ENCODE results near the gene UROD. TPM values are rescaled to one million over a fixed set of nuclear protein-coding genes. Genes with fewer than 3 reads are reported as not detected.

Gene UROD
- total RNA-seq, 6 experiments from 2014 or later, result 57.8 to 92.8 (median 71.2) TPM

- no peak for ATAC-seq
- H3K27ac ChIP-seq, result no peak overlapping the region
- no CpG with 5 or more reads among the region's 17 CpGs for WGBS (ENCODE audit: insufficient coverage, low coverage, low lambda C conversion rate, missing lambda C conversion rate)
- no peak overlapping the region for H3K4me3 ChIP-seq
- H3K9me3 ChIP-seq, result no peaks in the 10 kb centered on the region
- no peaks in the 10 kb centered on the region for H3K27me3 ChIP-seq
- DNase-seq, result peak in 1 of 3 donors; percentile 53
- TF ChIP-seq CTCF (IDR thresholded peaks at IDR 0.05) (no peak), POLR2A (IDR thresholded peaks at IDR 0.05) (no peak)
- peaks cover 3 to 58% (median 36%) of the 10 kb centered on the region in 4 donors for H3K36me3 ChIP-seq
- intact Hi-C loops (cut with DNase I), result no loop called here
- H3K4me1 ChIP-seq, result peaks cover 0 to 2% (median 0%) of the 10 kb centered on the region in 4 donors
Measured at GRCh38 chr1:45002650-45003645, 9.1 kb upstream of the UROD start.

- ATAC-seq, result no peak
- DNase-seq, result no peak
- Histone ChIP-seq H3K27me3 (no peaks in the 10 kb centered on the region), H3K9me3 (no peaks in the 10 kb centered on the region), H3K4me1 (peaks cover 0 to 2% (median 0%) of the 10 kb centered on the region in 4 donors), H3K27ac (no peak overlapping the region), H3K4me3 (no peak overlapping the region), H3K36me3 (peaks cover 3 to 66% (median 44%) of the 10 kb centered on the region in 4 donors)
- intact Hi-C loops (cut with DNase I), result no loop called here
- WGBS (ENCODE audit: insufficient coverage, low coverage, low lambda C conversion rate, missing lambda C conversion rate), result 82% methylated on average over 5 of the region's 14 CpGs
- TF ChIP-seq CTCF (IDR thresholded peaks at IDR 0.05), result no peak
- TF ChIP-seq POLR2A (IDR thresholded peaks at IDR 0.05), result no peak
Measured at GRCh38 chr1:45003741-45004140, 8.3 kb upstream of the UROD start.

GRCh38 chr1:45004281-45004920 lies 7.7 kb upstream of the UROD start:
- Histone ChIP-seq H3K4me3 (no peak overlapping the region), H3K36me3 (peaks cover 3 to 73% (median 49%) of the 10 kb centered on the region in 4 donors), H3K27me3 (no peaks in the 10 kb centered on the region), H3K27ac (no peak overlapping the region), H3K9me3 (no peaks in the 10 kb centered on the region), H3K4me1 (peaks cover 0 to 4% (median 0%) of the 10 kb centered on the region in 4 donors)
- WGBS (ENCODE audit: insufficient coverage, low coverage, low lambda C conversion rate, missing lambda C conversion rate), result 57% methylated on average over 1 of the region's 7 CpGs
- DNase-seq (peak in 1 of 3 donors; percentile 31), ATAC-seq (no peak)
- TF ChIP-seq CTCF (IDR thresholded peaks at IDR 0.05) (no peak), POLR2A (IDR thresholded peaks at IDR 0.05) (no peak)
- intact Hi-C loops (cut with DNase I), result no loop called here

GRCh38 chr1:45005761-45006160 lies 6.3 kb upstream of the UROD start:
- intact Hi-C loops (cut with DNase I), result no loop called here
- peak in 1 of 3 donors; percentile 29 for DNase-seq

More at GRCh38 chr1:45005761-45006160, 6.3 kb upstream of the UROD start:
- peaks cover 3 to 76% (median 50%) of the 10 kb centered on the region in 4 donors for H3K36me3 ChIP-seq
- no peak overlapping the region for H3K4me3 ChIP-seq
- H3K27ac ChIP-seq, result no peak overlapping the region
- H3K4me1 ChIP-seq, result peaks cover 0 to 13% (median 5%) of the 10 kb centered on the region in 4 donors
- TF ChIP-seq CTCF (IDR thresholded peaks at IDR 0.05) (no peak), POLR2A (IDR thresholded peaks at IDR 0.05) (no peak)
- ATAC-seq, result no peak
- 83% methylated on average over 1 of the region's 6 CpGs for WGBS (ENCODE audit: insufficient coverage, low coverage, low lambda C conversion rate, missing lambda C conversion rate)
- no peaks in the 10 kb centered on the region for H3K9me3 ChIP-seq
- H3K27me3 ChIP-seq, result no peaks in the 10 kb centered on the region

All from right lobe of liver (tissue), 6 donors.